Common myeloid progenitor, CD34-positive (primary cell): ENCODE results near the gene TIMM29. TPM values are rescaled to one million over a fixed set of nuclear protein-coding genes. Genes with fewer than 3 reads are reported as not detected.

ENCODE experiments used
- CTCF ChIA-PET: fragments of 350-600 bp; sonication (Branson Sonifier 250); formaldehyde crosslinking; loops from one replicate; lab custom pipeline; 2021; ENCODE audit warnings: antibody characterized with exemption; lab: Charles Lee
- POLR2A ChIA-PET: fragments of 350-600 bp; sonication (Branson Sonifier 250); formaldehyde crosslinking; loops from one replicate; lab custom pipeline; 2021; ENCODE audit warnings: antibody characterized with exemption; lab: Charles Lee
- DNase-seq, 3 donors: peaks; one replicate each; pipeline versions ENCODE4 v3.0.0 to v3.0.0-alpha.2; 2013
- H3K27ac ChIP-seq, 2 experiments: 1 replicate in 1 of 2; 2 replicates in 1 of 2; pipeline ENCODE4 v1.7.0; 2013; ENCODE audit warnings: inconsistent platforms in 2 of 2, low read length in 2 of 2, mild to moderate bottlenecking in 2 of 2, low read depth in 1 of 2, moderate library complexity in 1 of 2; ENCODE audit not compliant: severe bottlenecking in 2 of 2, insufficient read depth in 1 of 2, poor library complexity in 1 of 2
- H3K27me3 ChIP-seq, 5 experiments: replicated peaks in 2 of 5; 1 replicate in 3 of 5; 2 replicates in 2 of 5; pipeline versions ENCODE4 v1.6.1 to v1.7.0; 2013; ENCODE audit warnings: low read length in 4 of 5, mild to moderate bottlenecking in 2 of 5, moderate library complexity in 2 of 5, inconsistent platforms in 1 of 5; ENCODE audit not compliant: insufficient read depth in 5 of 5, control insufficient read depth in 4 of 5
- H3K36me3 ChIP-seq, 4 experiments: 1 replicate in 2 of 4; 2 replicates in 2 of 4; pipeline versions ENCODE4 v1.6.1 to v1.7.0; 2013; ENCODE audit warnings: low read length in 3 of 4, control low read depth in 1 of 4, mild to moderate bottlenecking in 1 of 4; ENCODE audit not compliant: control insufficient read depth in 4 of 4, insufficient read depth in 4 of 4
- H3K4me1 ChIP-seq, 4 experiments: 1 replicate in 3 of 4; 2 replicates in 1 of 4; pipeline versions ENCODE4 v1.6.1 to v1.7.1; 2013; ENCODE audit warnings: low read length in 3 of 4, mild to moderate bottlenecking in 3 of 4, control low read depth in 1 of 4, inconsistent platforms in 1 of 4, moderate library complexity in 1 of 4; ENCODE audit not compliant: control insufficient read depth in 4 of 4, insufficient read depth in 4 of 4; ENCODE audit errors: control extremely low read depth in 1 of 4
- H3K4me3 ChIP-seq, 7 experiments: 1 replicate in 4 of 7; 2 replicates in 3 of 7; pipeline versions ENCODE4 v1.5.1 to v1.7.0; 2013; ENCODE audit warnings: mild to moderate bottlenecking in 7 of 7, low read length in 6 of 7, moderate library complexity in 6 of 7, inconsistent platforms in 2 of 7, low read depth in 2 of 7, control low read depth in 1 of 7; ENCODE audit not compliant: insufficient read depth in 4 of 7, control insufficient read depth in 1 of 7; ENCODE audit errors: extremely low read depth in 1 of 7
- H3K9me3 ChIP-seq, 5 experiments: 1 replicate in 4 of 5; 2 replicates in 1 of 5; pipeline versions ENCODE4 v1.6.1 to v1.7.1; 2013; ENCODE audit warnings: low read length in 4 of 5, mild to moderate bottlenecking in 2 of 5, inconsistent platforms in 1 of 5, low read depth in 1 of 5, moderate library complexity in 1 of 5; ENCODE audit not compliant: control insufficient read depth in 4 of 5, insufficient read depth in 2 of 5; ENCODE audit errors: control extremely low read depth in 1 of 5
- WGBS: methylation state at CpG from one replicate; pipeline ENCODE4 v1.1.5; 2013; ENCODE audit not compliant: insufficient coverage; 5-methylcytosine and 5-hydroxymethylcytosine counted together
- polyA plus RNA-seq: library from polyadenylated mRNA; unstranded; fragments of 120-200 nt; gene quantifications from one replicate; pipeline ENCODE4 v1.2.1, GENCODE V29; 2013

The TIMM29 gene
- 11.6 TPM for polyA plus RNA-seq

- POLR2A ChIA-PET, result no interaction called here
Measured at GRCh38 chr19:10928563-10929401, at the start of gene TIMM29, which contains the start of gene YIPF2. Gene TIMM29, plus strand, starts transcription at chr19:10928811. Its CDS starts 12 bp downstream, at chr19:10928823. Gene YIPF2, minus strand, starts transcription at chr19:10928639. Its CDS starts 229 bp downstream, at chr19:10928410.

GRCh38 chr19:10881403-10882107 lies 47.1 kb upstream of the TIMM29 start:
- no peaks in the 10 kb centered on the region for H3K9me3 ChIP-seq
- no peaks in the 10 kb centered on the region for H3K27me3 ChIP-seq
- peaks cover 2 to 9% (median 3%) of the 10 kb centered on the region in 4 experiments for H3K36me3 ChIP-seq
- peaks cover 0 to 11% (median 3%) of the 10 kb centered on the region in 4 experiments for H3K4me1 ChIP-seq
- H3K27ac ChIP-seq, result no peak overlapping the region
- 91% methylated on average over 13 of the region's 14 CpGs for WGBS
- no peak overlapping the region for H3K4me3 ChIP-seq
- POLR2A ChIA-PET, result no interaction called here
- DNase-seq, result no peak
- CTCF ChIA-PET, result interaction anchor here (0.8 to 2.8 kb wide), 4 partner anchors 9 to 18 kb away, joined by 3 to 11 read pairs (median 5); no protein-coding TSS in a partner anchor

More at GRCh38 chr19:10928563-10929401, at the start of gene TIMM29, which contains the start of gene YIPF2:
- Histone ChIP-seq H3K9me3 (no peaks in the 10 kb centered on the region), H3K27ac (peak within 1 kb of the TSS; percentile 33 to 81), H3K4me1 (peaks cover 0 to 23% (median 21%) of the 10 kb centered on the region in 4 experiments), H3K36me3 (peaks cover under 1 to 24% (median 12%) of the 10 kb centered on the region in 4 experiments), H3K4me3 (peak within 1 kb of the TSS; percentile 77 to 97 (median 86)), H3K27me3 (no peaks in the 10 kb centered on the region)
- under 1% methylated on average over 86 of the region's 96 CpGs for WGBS
- DNase-seq, result peak; percentile 86 to 93 (median 89)
- CTCF ChIA-PET, result interaction anchor here (2.5 kb wide), 1 partner anchor 13 kb away, joined by 8 read pairs; no protein-coding TSS in a partner anchor

DNA sequence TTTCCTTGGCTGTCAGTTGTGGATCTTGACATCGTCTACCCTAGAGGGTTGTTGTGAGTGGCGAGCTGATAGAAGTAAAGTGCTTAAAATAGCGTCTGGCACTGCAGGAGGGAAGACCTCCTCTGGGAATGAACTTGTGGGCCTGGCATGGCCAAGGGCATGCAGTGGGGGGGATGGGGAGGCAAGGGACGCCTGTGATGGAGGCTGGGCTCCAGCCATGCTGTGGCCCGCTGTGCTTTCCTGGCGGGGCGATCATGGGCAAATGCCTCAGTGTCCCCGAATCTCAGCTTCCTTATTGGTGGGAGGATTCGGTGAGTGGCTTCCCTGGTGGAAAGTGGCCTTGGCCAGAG lies 46.5 kb upstream of the TIMM29 start:
- Histone ChIP-seq H3K4me1 (peaks cover 0 to 7% (median 1%) of the 10 kb centered on the region in 4 experiments), H3K36me3 (peaks cover 2 to 6% (median 3%) of the 10 kb centered on the region in 4 experiments), H3K27me3 (no peaks in the 10 kb centered on the region), H3K4me3 (no peak overlapping the region), H3K27ac (no peak overlapping the region), H3K9me3 (no peaks in the 10 kb centered on the region)
- ChIA-PET POLR2A (no interaction called here), CTCF (interaction anchor here (0.8 to 2.8 kb wide), 3 partner anchors 14 to 18 kb away, joined by 3 to 11 read pairs (median 3); no protein-coding TSS in a partner anchor)
- WGBS, result 96% methylated on average over 4 of the region's 9 CpGs
- no peak for DNase-seq

GRCh38 chr19:10884274-10884673 lies 44.3 kb upstream of the TIMM29 start:
- ChIA-PET CTCF (interaction anchor here (1.1 kb wide), 1 partner anchor 12 kb away, joined by 4 read pairs; no protein-coding TSS in a partner anchor), POLR2A (no interaction called here)
- 100% methylated on average over 2 of the region's 2 CpGs for WGBS
- no peak overlapping the region for H3K4me3 ChIP-seq
- H3K27ac ChIP-seq, result no peak overlapping the region
- H3K9me3 ChIP-seq, result no peaks in the 10 kb centered on the region
- peak in 2 of 3 donors; percentile 60 to 69 for DNase-seq
- no peaks in the 10 kb centered on the region for H3K27me3 ChIP-seq
- H3K36me3 ChIP-seq, result peaks cover 2 to 6% (median 3%) of the 10 kb centered on the region in 4 experiments
- H3K4me1 ChIP-seq, result peaks cover 0 to 6% (median 3%) of the 10 kb centered on the region in 4 experiments

DNA sequence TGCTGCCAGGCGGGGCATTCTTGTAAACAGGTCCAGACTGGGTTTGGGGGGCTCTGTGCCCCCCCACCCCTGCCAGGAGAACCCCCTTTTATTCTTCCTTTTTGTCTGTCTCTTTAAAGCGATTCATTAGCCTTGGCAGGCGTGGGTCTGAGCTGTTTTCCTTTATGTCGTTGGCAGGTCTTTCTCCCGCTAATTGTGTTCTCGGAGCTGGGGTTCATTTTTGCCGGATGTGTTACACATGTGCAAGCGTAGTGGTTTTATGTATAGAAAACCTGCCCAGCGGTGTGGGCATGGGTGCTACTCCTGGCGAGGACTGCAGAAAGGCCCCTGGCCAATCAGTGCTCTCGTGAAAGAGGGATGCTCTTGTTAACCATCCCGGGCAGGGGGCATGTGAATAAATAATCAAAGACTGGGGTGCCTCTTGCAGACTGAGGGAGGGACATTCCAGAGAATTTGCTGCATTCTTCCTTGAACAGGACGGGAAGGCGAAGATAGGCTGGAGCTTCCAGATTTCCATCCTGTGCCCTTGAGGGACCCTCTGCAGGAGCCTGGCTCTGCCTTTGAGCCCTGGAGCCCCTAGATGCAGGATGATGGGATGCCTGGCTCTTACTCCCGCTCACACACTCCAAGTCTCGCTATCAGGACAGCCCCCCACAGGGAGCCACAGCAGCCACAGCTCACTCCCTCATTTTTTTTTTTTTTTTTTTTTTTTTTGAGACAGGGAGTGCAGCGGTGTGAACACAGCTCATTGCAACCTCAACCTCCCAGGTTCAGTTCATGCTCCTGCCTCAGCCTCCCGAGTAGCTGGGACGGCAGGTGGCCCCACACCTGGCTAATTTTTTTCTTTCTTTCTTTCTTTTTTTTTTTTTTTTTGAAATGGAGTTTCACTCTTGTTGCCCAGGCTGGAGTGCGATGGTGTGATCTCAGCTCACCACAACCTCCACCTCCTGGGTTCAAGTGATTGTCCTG lies 43.1 kb upstream of the TIMM29 start:
- H3K36me3 ChIP-seq, result peaks cover 0 to 5% (median 3%) of the 10 kb centered on the region in 4 experiments
- H3K4me3 ChIP-seq, result no peak overlapping the region
- DNase-seq, result no peak
- CTCF ChIA-PET, result interaction anchor here (0.6 to 1.3 kb wide), 6 partner anchors 8 to 1884 kb away, joined by 3 to 5 read pairs (median 3); no protein-coding TSS in a partner anchor
- POLR2A ChIA-PET, result interaction anchor here (0.6 kb wide), 2 partner anchors 40 to 1276 kb away, joined by 3 to 5 read pairs; no protein-coding TSS in a partner anchor
- no peak overlapping the region for H3K27ac ChIP-seq
- H3K27me3 ChIP-seq, result no peaks in the 10 kb centered on the region
- peaks cover 0 to 6% (median 1%) of the 10 kb centered on the region in 4 experiments for H3K4me1 ChIP-seq
- no peaks in the 10 kb centered on the region for H3K9me3 ChIP-seq
- whole genome bisulfite sequencing, result 98% methylated on average over 15 of the region's 20 CpGs
